Measurements from ENCODE around the gene TIPARP.

TIPARP gene, protein sequence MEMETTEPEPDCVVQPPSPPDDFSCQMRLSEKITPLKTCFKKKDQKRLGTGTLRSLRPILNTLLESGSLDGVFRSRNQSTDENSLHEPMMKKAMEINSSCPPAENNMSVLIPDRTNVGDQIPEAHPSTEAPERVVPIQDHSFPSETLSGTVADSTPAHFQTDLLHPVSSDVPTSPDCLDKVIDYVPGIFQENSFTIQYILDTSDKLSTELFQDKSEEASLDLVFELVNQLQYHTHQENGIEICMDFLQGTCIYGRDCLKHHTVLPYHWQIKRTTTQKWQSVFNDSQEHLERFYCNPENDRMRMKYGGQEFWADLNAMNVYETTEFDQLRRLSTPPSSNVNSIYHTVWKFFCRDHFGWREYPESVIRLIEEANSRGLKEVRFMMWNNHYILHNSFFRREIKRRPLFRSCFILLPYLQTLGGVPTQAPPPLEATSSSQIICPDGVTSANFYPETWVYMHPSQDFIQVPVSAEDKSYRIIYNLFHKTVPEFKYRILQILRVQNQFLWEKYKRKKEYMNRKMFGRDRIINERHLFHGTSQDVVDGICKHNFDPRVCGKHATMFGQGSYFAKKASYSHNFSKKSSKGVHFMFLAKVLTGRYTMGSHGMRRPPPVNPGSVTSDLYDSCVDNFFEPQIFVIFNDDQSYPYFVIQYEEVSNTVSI

DNA sequence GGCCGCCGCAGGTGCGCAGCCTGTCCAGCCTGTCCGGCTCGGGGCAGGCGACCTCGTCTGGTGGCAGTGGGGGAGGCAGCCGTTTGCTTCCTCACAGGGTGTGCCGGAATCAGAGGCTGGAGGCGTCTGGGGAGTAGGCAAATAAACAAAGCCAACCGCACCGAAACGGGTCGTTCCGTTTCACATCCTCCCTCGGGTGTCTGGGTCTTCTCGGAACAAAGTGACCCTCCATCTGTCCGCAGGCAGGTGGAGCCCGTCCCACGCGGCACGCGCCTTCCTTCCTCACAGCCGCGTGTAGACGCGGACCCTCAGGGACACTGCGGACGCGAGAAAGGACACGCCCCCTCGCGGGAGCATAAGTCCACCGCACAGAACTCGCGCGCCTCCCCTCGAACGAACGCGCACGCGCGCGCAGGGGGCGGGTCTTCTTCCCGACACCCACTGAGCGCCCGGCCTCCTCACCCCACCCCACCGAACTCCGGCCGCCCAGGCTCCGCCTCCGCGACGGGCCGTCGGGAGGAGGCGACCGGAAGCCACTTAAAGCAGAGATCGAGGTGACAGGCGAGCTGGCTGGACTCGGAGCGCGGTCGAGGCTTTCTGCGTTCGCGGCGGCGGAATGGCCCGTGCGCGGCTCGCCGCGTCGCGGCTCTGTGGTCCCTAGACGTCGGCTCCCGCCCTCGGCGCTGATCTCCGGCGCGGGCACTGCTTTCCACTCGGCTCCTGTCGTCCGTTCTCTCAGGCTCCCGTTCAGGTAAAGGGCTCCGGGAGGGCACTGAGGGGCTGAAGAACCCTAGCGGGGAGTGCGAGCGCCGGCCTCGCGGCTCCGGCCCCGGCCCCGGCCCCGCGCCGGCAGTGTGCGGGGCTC lies at the start of gene TIPARP:
TIPARP (plus strand) TSS at position 545 of the 865 bp plus-strand sequence. CDS start 3,108 bp downstream, outside the sequence.
- peak; percentile 98 for DNase-seq (ENCODE audit: low spot score)

DNA sequence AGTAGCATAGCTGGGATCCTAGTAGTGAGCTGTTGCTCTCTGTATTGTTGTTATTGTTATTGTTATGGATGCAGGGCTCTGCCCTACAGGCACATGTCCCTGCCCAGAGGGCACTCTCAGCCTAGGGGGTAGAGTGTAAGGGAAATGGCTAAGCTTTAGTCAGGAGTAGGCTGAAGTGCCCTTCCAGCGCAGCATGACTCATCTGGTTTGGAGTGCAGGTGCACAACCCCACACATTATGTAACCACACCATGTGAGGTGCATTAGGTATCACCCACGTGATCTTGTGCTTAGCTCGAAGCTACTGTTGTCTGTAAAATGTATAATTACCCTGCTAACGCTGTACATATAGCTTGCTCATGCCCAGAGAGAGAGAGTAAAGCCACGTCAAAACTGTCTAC lies 48.3 kb upstream of the TIPARP start:
- no peak for DNase-seq (ENCODE audit: low spot score)

DNA sequence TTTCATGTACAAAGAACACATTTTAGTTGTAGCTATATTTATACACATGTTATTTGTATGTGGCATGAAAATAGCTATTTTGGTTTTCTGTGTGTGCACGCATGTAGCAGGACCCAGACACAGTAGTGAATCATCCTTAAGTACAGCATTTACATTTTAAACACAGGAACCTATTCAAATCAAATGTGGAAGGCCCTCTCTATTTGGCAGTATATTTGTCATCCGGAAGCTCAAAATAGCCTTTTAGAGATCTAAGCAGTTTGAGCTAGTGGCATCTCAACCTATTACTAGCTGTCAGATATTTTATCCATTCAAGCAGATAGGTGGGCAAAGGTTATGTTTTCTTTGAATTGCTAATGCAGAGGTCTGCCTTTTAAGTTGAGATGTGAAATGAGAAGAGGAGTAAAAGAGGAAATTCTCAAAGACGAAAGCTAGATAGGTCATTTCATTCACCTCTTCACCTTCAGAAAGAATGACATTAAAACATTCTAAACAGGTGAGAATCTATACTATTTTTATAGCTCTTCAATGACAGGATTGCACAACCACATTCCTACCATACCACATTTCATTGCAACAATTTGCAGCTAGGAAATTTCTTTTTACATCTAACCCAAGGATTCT lies 46.3 kb upstream of the TIPARP start:
- no peak for DNase-seq (ENCODE audit: low spot score)

GRCh38 chr3:156628836-156629618 lies 45.4 kb upstream of the TIPARP start:
- no peak for DNase-seq (ENCODE audit: low spot score)

- no peak for DNase-seq (ENCODE audit: low spot score)
Measured at GRCh38 chr3:156630081-156630772, 44.2 kb upstream of the TIPARP start.

DNA sequence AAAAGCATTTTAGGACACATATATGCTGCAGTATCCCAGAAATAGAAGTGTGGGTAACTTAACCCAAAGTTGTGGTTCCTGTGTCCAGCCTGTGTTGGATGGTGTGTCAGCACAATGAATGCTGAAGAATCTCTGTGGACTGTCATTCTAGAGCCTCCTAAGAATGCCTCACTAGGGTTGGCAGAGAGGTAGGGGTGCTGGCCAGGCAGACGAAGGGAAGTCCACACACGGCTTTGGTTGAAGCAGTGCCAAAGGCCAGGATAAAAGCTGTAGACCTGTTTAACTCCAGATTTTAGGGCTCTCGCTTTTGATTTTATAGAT lies 43.7 kb upstream of the TIPARP start:
- DNase-seq (ENCODE audit: low spot score): no peak

DNA sequence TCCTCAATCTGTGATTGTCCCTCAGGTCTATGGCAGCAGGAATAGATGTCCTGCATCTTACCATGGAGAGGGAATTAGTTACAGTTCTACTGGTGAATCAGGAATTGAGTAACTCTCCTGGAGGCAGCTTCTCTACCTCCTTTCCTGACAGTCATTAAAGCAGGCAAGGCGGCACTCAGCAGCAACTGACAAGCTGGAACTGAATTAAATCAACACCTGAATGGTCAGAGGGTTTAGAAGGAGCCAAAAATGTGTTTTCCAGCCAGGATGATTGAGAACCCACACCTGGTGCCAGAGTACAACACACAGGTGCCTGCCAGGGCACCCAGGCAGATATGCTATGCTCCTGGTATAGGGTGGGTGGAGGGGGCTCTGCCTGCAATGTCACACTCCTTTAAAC lies 43.1 kb upstream of the TIPARP start:
- no peak for DNase-seq (ENCODE audit: low spot score)

DNA sequence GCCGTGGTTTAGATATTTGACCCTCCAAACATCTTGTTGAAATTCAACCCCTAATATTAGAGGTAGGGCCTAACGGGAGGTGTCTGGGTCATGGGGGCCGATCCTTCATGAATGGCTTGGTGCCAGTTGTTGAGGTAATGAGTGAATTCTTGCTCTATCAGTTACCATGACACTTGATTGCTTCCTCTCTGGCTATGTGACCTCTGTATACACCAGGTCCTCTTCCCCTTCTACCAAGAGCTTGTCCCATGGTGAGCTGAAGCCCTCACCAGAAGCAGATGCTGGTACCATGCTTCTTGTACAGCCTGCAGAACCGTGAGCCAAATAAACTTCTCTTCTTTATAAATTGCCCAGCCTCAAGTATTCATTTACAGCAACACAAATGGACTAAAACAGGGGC lies 41.8 kb upstream of the TIPARP start:
- no peak for DNase-seq (ENCODE audit: low spot score)

- no peak for DNase-seq (ENCODE audit: low spot score)
Measured at GRCh38 chr3:156633335-156633734, 41.1 kb upstream of the TIPARP start.

- DNase-seq (ENCODE audit: low spot score): no peak
Measured at GRCh38 chr3:156635034-156635433, 39.4 kb upstream of the TIPARP start.

DNA sequence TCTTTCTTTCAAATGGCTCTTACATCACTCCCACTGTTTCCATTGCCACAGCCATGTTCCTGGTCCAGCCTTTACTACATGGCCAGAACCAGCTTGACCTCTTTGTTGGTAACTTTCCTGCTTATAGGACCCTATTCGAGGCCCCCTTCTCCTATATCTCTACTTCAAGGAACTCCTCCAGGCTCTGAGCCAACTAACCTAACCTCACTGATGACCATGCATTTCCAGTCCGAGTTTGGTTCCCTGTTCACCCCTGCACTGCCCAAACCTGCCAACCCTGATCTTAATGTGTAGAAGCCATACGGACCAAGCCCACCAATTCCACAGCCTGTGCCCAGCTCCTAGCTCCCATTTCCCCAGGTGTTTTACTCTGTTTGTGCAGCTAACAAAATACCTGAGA lies 38.4 kb upstream of the TIPARP start:
- no peak for DNase-seq (ENCODE audit: low spot score)

DNA sequence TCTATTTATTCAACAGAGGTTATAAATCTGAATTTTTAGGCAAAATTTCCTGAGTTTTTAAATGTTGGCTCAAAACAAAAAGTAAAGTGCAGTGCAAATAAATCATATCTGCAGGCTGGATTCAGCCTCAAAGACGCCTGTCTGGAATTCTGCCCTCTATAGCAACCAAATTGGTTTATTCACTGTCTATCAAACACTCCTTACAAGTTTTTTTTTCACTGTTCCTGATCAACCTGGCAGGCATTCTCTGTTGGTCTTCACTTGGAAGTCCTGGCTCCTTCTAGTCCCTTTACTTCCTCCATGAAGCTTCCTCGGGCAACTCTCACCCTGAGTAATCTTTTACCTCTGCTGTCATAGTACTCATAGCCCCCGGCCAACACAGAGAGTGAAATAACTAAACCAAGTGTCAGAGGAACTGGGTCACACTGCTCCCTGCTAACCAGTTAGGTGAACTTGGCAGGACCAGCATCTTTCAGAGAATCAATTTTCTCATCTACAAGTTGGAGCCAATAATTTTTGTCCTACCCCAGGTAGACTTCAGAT lies 36.8 kb upstream of the TIPARP start:
- DNase-seq (ENCODE audit: low spot score): no peak

DNA sequence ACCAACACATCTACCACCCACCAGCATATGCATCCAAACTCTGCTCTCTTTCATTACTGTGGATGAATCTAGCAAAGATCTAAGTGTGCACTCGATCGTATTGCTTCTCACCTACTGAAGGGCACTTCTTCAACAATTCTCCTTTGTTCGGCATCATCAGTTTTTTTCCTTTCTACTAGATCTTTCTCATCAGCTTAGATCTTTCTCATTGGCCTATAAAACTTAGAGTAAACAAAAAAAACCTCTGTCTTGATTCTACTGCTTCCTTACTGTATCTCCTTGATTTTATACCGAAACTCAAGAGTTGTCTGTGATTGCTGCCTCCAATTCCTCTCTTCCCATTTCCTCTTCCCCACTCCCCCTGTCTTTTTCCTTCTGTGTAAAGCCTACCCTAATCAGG lies 36.1 kb upstream of the TIPARP start:
- DNase-seq (ENCODE audit: low spot score): no peak

DNA sequence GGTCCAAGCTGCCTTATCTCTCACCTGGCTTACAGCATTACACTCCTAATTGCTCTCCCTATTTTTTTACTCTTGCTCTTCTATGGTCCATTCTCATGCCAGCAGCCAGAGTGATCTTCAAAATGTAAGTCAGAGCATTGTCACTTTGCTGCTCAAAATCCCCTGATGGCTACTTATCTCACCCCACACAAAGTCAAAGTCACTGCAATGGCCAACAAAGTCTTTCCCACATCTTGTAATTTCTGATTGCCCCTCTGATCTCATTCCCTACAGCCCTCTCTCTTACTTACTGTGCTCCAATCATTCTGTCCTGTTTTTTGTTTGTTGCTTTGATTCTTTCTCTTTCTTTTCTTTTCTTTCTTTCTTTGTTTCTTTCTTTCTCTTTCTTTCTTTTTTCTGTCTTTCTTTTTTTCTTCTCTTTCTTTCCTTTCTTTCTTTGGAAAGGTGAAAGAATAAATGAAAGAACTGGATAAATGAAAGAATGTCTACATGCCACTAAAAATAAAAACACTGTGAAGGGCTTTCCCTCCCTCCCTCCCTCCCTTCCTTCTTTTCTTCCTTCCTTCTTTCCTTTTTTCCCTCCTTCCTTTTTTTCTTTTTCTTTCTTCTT lies 34.9 kb upstream of the TIPARP start:
- DNase-seq (ENCODE audit: low spot score): no peak

- no peak for DNase-seq (ENCODE audit: low spot score)
Measured at GRCh38 chr3:156641618-156641975, 32.8 kb upstream of the TIPARP start.

- no peak for DNase-seq (ENCODE audit: low spot score)
Measured at GRCh38 chr3:156642750-156643728, 31.4 kb upstream of the TIPARP start.

DNA sequence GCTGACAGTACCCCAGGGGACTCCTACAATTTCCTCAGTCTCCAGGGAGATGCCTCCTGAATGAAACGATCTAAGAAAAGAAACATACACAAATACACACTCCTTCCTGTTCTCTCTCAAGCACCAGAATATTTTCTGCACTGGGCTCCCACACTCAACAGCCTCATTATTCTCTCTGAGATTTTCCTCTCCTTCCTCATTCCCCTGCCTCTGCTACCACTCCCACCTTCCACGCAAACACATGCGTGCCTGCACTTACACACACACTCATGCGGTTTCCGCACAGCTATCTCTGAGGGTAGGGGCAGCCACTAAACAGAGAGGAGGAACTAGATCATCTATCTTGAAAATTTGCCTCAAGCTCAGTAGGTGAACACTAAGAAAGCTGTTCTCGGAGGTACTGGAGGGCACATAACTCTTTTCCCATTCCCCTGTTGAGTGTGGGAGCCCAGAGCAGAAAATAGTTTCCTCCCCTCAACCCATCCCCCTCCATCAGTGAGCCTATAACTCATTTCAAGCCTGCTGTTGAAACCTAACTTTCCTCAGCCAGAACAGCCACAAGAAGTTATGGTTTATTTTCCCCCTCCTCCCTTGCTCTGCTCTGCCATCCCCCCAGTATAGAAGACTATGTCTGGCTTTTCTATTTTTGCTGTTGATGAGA lies 30.5 kb upstream of the TIPARP start:
- DNase-seq (ENCODE audit: low spot score): no peak

- DNase-seq (ENCODE audit: low spot score): no peak
Measured at GRCh38 chr3:156644958-156645357, 29.4 kb upstream of the TIPARP start.

DNA sequence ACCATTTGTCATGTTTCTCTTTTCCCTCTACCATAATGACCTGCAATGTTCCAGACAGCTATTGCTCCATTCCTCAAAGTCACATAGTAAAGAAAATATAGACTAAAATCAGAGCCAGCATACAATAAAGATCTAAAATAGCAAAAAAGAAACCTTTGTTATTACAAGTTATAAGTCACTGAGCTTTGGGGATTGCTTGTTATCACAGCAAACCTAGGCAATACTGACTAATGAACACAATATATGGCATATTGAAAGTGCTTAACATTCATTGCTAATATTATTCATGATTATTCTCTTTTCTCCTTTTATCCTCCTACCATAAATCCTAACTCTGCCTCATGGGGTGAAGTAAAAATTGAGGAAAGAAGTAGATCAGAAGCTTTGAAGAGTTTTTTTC lies 27.4 kb upstream of the TIPARP start:
- no peak for DNase-seq (ENCODE audit: low spot score)

Data from hematopoietic multipotent progenitor cell treated with erythropoietin and hydrocortisone succinate and interleukin-3 and kit ligand, for 17 days (in vitro differentiated cells).